ENCODE data around the gene PLAAT2.

GRCh38 chr11:63534895-63535461, 28.2 kb downstream of the PLAAT2 start:
- TF ChIP-seq CTCF (IDR thresholded peaks at IDR 0.05) = no peak
- TF ChIP-seq POLR2A (IDR thresholded peaks at IDR 0.05) = no peak

Data from right lobe of liver (tissue), 4 donors.